Mucosa of rectum (tissue), 2 donors: ENCODE results near the gene LRRC7.

Source experiments
- H3K27ac ChIP-seq, 2 donors: one replicate each; pipeline ENCODE4 v1.7.0; 2013; ENCODE audit warnings: inconsistent platforms in 2 of 2, low read depth in 2 of 2, low read length in 2 of 2
- H3K27me3 ChIP-seq, 2 donors: one replicate each; pipeline ENCODE4 v1.7.0; 2013; ENCODE audit warnings: low read length in 2 of 2; ENCODE audit not compliant: control insufficient read depth in 2 of 2, insufficient read depth in 2 of 2
- H3K36me3 ChIP-seq, 2 donors: one replicate each; pipeline ENCODE4 v1.7.0; 2013; ENCODE audit warnings: low read length in 2 of 2; ENCODE audit not compliant: control insufficient read depth in 2 of 2, insufficient read depth in 2 of 2
- H3K4me1 ChIP-seq, 2 donors: one replicate each; pipeline ENCODE4 v1.7.0; 2013; ENCODE audit warnings: low read length in 2 of 2, mild to moderate bottlenecking in 1 of 2; ENCODE audit not compliant: control insufficient read depth in 2 of 2, insufficient read depth in 2 of 2
- H3K4me3 ChIP-seq, 2 donors: one replicate each; pipeline ENCODE4 v1.7.0; 2013; ENCODE audit warnings: low read length in 2 of 2
- H3K9ac ChIP-seq, 2 donors: one replicate each; pipeline ENCODE4 v1.7.0; 2013; ENCODE audit warnings: low read length in 2 of 2, low read depth in 1 of 2, mild to moderate bottlenecking in 1 of 2
- H3K9me3 ChIP-seq, 2 donors: one replicate each; pipeline ENCODE4 v1.7.0; 2013; ENCODE audit warnings: low read length in 2 of 2; ENCODE audit not compliant: control insufficient read depth in 2 of 2
- donor health status: healthy.
- donor health status: Normal muscosa, but diverticular disease.

The LRRC7 gene

DNA sequence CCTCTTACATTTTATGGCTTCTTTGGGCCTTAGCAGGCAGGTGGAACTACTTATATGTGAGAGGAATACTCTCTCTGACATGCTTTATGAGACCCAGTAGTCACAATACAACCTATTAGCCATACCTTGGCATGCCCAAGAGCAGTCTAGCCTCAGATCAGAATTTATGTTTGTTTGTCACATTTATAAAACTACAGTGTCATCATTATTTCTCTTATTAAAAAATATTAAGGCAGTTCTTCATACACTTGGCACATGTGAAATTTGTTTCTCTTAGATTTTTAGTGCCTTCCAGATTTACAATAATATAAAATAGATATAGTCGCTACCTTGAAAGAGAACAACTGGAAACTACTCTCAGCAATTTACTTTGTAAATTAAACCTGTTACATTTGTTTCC, 519.2 kb downstream of the LRRC7 start:
- Histone ChIP-seq H3K9me3 (no peaks in the 10 kb centered on the region), H3K36me3 (no peaks in the 10 kb centered on the region), H3K9ac (no peak overlapping the region)

DNA sequence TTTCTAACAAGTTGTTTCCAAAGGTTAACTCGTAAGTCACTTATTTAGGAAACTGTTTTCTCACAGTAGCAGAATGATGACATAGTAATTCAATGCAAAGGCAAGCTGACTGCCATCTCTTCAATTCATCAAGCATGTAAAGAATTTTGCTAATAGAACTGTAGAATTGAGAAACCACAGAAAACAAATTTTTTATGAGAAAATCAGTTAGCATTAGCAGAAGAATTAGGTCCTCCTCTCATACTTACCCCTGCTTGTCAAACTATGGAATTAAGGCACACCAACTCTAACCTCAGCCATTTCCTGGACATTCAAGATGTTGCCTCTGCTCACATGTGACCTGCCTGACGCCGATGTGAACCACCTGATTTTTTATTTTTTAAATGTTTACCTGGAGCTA, 522.4 kb downstream of the LRRC7 start:
- H3K4me1 ChIP-seq: no peaks in the 10 kb centered on the region
- H3K9ac ChIP-seq: no peak overlapping the region
- no peak overlapping the region for H3K4me3 ChIP-seq
- H3K9me3 ChIP-seq: no peaks in the 10 kb centered on the region
- no peaks in the 10 kb centered on the region for H3K36me3 ChIP-seq
- H3K27me3 ChIP-seq: no peaks in the 10 kb centered on the region
- no peak overlapping the region for H3K27ac ChIP-seq

More for the DNA sequence above, 519.2 kb downstream of the LRRC7 start:
- H3K4me3 ChIP-seq: no peak overlapping the region
- H3K27me3 ChIP-seq: no peaks in the 10 kb centered on the region
- H3K27ac ChIP-seq: no peak overlapping the region
- no peaks in the 10 kb centered on the region for H3K4me1 ChIP-seq

DNA sequence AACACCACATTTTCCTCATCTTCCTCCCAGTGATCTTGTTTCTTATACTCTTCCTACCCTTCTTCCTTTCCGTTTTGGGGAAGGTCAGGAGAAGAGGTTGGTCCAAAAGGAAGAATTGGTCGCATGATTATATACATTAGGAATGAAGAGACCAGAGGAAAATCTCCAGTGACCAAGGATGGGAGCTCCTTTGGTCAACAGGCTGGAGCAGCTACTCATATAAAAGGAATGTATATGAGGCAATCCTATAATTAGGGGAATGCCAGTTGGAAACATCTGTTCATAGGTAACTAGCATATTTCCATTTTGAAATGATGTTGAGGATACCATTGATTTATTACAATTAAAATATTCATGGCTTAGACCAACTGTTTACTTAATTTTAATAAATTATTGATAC, 523.2 kb downstream of the LRRC7 start:
- Histone ChIP-seq H3K27me3 (no peaks in the 10 kb centered on the region), H3K9me3 (no peaks in the 10 kb centered on the region), H3K4me3 (no peak overlapping the region), H3K9ac (no peak overlapping the region), H3K4me1 (no peaks in the 10 kb centered on the region), H3K36me3 (no peaks in the 10 kb centered on the region), H3K27ac (no peak overlapping the region)

DNA sequence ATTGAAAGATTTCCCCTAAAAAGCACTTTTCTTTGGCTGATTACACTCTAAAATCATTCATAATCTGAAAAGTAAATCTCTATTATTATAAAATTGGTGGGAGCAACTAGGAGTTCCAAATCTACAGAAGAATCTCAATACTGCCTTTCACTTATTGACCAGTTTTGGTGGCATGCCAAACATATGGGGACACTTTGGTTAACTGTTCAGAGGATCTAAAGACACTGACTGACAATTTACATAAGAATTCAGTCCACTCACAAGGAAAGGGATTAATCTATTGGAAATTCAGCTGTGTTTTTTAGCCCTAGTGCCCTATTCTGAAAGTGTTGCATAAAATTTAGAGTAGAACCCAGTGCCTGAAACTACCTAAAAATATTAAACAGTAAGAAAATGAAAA, 524.1 kb downstream of the LRRC7 start:
- Histone ChIP-seq H3K4me1 (no peaks in the 10 kb centered on the region), H3K27me3 (no peaks in the 10 kb centered on the region), H3K36me3 (no peaks in the 10 kb centered on the region), H3K27ac (no peak overlapping the region), H3K9ac (no peak overlapping the region), H3K4me3 (no peak overlapping the region), H3K9me3 (no peaks in the 10 kb centered on the region)

DNA sequence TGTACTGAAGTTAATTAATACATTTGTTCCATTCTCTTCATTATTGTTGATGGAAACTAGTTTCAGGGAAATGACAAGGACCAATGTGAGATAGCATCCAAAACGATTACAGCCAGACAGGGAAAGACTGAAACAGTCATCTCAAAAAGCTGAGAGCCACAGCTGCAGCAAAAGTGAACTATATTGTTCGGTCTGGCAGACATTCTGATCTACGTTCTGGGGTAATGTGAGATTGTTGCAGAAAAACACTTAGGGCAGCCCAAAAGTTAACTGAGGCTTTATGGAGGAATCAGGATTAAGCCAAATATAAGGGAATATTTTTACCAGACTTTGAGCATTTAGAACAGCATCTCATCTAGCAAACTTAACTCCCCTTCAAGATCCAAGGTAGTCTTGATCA, 524.8 kb downstream of the LRRC7 start:
- no peak overlapping the region for H3K9ac ChIP-seq
- H3K9me3 ChIP-seq: no peaks in the 10 kb centered on the region
- no peaks in the 10 kb centered on the region for H3K36me3 ChIP-seq
- H3K27ac ChIP-seq: no peak overlapping the region
- no peak overlapping the region for H3K4me3 ChIP-seq
- H3K27me3 ChIP-seq: no peaks in the 10 kb centered on the region
- no peaks in the 10 kb centered on the region for H3K4me1 ChIP-seq

DNA sequence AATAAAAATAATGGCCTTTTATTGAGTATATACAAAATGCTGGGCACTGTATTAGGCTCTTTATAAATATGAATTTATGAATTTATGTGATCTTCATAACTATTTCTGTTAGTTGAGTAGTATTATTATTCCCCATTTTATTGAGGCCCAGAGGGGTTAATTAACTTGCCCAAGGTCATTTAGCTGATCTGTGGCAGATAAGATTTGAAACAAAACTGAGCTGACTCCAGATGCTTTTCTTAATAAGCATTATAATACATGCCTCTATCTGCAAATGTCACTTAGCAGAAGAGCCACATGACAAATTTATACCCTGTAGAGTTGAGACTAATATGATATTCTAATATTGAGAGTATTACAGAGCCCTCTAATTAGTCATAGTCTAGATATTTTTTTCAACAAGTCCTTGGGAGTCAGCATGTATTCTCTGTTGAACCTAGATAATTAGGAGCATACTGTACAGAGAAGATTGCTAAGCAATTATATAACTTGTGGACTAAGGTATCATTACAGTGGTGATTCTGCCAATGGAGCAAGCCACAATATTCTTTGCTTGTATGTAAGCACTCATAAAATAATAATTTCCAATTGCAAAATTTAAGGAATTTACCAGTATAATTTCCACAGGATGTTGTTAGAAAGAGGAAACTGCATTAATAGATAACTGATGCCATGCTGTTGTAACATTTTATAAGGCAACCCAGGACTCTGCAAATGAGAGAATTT, 525.7 kb downstream of the LRRC7 start:
- no peaks in the 10 kb centered on the region for H3K9me3 ChIP-seq

DNA sequence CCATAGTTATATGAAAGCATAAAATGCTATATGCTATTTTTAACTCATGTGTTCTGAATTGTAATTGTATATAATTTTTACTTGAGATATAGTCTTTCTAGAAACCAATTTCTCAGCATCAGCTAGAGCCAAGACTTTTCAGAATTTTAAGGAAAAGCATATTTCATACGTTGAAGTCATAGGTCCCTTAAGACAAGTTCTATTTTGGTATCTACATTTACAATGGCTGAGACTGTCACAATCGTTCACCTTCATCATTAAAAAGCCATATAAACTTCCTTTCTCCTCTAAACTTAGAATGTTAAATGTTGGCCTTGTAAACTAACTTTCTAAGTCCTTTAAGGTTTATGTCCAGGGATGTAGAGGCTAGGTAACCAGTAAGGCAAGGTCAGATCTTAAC, 533.5 kb downstream of the LRRC7 start:
- Histone ChIP-seq H3K9me3 (no peaks in the 10 kb centered on the region), H3K4me3 (no peak overlapping the region), H3K27ac (no peak overlapping the region), H3K27me3 (no peaks in the 10 kb centered on the region), H3K36me3 (no peaks in the 10 kb centered on the region), H3K4me1 (no peaks in the 10 kb centered on the region), H3K9ac (no peak overlapping the region)

More for the DNA sequence above, 525.7 kb downstream of the LRRC7 start:
- Histone ChIP-seq H3K36me3 (no peaks in the 10 kb centered on the region), H3K9ac (no peak overlapping the region), H3K4me1 (no peaks in the 10 kb centered on the region), H3K27ac (no peak overlapping the region), H3K27me3 (no peaks in the 10 kb centered on the region), H3K4me3 (no peak overlapping the region)

DNA sequence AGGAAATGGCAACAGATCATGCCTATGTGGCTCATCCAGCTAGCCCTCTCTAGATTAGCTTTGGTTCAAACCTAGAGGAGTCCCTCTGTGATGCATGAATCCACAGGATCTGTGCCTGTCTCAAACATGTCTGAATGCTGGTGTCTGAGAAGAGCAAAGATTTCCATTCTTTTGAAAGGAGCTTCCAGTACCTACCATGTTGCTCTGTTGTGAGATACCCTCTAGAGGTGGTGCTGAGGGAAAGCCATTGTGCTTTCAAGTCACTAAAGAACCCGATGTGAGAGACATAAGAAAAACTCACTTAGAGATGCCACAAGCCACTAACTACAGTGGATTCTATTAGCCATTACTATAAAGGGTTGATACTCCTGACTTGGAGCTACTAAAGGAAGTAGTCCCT, 534.1 kb downstream of the LRRC7 start:
- no peaks in the 10 kb centered on the region for H3K4me1 ChIP-seq
- no peak overlapping the region for H3K27ac ChIP-seq

DNA sequence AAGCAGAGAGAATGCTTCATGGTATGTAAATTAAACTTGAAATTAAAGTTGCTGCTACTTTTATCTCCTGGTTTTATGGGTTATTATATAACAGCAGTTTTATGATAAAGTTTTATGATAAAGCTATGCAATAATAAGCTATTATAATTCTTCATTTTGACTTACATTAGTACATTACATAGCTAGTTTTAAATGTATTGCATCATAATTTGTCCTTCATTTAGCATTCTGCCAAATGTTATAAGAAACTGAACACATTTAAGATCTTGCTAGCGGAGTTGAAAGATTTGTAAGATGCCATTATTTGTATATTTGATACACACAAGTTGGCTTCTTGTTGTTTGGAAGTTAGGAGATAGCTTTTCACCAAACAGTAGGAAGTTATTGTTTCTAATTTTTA, 536.0 kb downstream of the LRRC7 start:
- no peaks in the 10 kb centered on the region for H3K9me3 ChIP-seq
- no peak overlapping the region for H3K4me3 ChIP-seq
- H3K27me3 ChIP-seq: no peaks in the 10 kb centered on the region
- no peak overlapping the region for H3K27ac ChIP-seq
- no peak overlapping the region for H3K9ac ChIP-seq
- H3K36me3 ChIP-seq: no peaks in the 10 kb centered on the region
- no peaks in the 10 kb centered on the region for H3K4me1 ChIP-seq

More for the DNA sequence above, 534.1 kb downstream of the LRRC7 start:
- H3K9ac ChIP-seq: no peak overlapping the region
- no peaks in the 10 kb centered on the region for H3K9me3 ChIP-seq
- no peaks in the 10 kb centered on the region for H3K36me3 ChIP-seq
- H3K4me3 ChIP-seq: no peak overlapping the region
- no peaks in the 10 kb centered on the region for H3K27me3 ChIP-seq

DNA sequence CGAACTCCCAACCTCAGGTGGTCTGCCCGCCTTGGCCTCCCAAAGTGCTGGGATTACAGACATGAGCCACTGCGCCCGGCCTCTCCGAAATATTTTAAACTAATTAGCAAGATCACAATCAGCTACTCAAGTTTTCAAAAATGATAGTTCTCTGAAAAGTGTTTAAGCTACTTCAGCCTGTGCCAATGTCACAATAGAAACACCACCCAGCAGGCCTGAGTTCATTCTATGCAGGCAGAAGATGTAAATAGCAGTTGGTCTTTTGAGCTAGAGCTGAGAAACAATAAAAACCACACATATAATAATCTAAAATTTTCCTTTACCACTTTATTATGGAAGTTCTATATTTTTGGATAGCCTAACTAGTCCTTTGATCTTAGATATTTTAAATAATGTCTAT, 541.5 kb downstream of the LRRC7 start:
- H3K36me3 ChIP-seq: no peaks in the 10 kb centered on the region
- no peaks in the 10 kb centered on the region for H3K27me3 ChIP-seq
- H3K4me1 ChIP-seq: no peaks in the 10 kb centered on the region

DNA sequence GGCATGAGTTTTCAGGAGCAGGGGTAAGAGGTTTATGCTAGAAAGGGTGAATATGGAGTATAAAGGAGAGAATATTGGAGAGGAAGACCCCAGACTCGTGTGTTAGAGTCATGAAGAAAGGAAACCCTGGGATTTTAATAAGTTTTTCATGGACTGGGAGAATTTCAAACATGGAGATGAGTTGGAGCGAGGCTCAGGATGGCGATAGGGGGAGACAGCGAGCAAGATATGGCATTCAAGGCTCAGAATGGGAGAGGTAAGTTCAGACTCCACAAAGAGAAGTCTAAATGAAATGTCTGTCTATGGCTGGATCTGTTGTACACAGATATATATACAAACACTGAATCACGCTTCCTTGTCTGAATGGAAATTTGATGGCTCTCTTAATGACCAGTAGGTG, 545.1 kb downstream of the LRRC7 start:
- H3K27ac ChIP-seq: no peak overlapping the region
- H3K27me3 ChIP-seq: no peaks in the 10 kb centered on the region
- H3K4me3 ChIP-seq: no peak overlapping the region
- no peaks in the 10 kb centered on the region for H3K36me3 ChIP-seq
- no peak overlapping the region for H3K9ac ChIP-seq
- no peaks in the 10 kb centered on the region for H3K4me1 ChIP-seq
- no peaks in the 10 kb centered on the region for H3K9me3 ChIP-seq

More for the DNA sequence above, 541.5 kb downstream of the LRRC7 start:
- Histone ChIP-seq H3K9ac (no peak overlapping the region), H3K27ac (no peak overlapping the region), H3K9me3 (no peaks in the 10 kb centered on the region), H3K4me3 (no peak overlapping the region)
